ENCODE measurements around the gene MAPRE2. TPM values are rescaled to one million over a fixed set of nuclear protein-coding genes. Genes with fewer than 3 reads are reported as not detected.

MAPRE2 gene
- total RNA-seq, 1 experiment from 2014 or later: 31.4 TPM

- H3K9me3 Mint-ChIP-seq (ENCODE audit: low read depth, unreplicated experiment): peaks cover 2% of the 10 kb centered on the region
- TF ChIP-seq, protein P1, sequence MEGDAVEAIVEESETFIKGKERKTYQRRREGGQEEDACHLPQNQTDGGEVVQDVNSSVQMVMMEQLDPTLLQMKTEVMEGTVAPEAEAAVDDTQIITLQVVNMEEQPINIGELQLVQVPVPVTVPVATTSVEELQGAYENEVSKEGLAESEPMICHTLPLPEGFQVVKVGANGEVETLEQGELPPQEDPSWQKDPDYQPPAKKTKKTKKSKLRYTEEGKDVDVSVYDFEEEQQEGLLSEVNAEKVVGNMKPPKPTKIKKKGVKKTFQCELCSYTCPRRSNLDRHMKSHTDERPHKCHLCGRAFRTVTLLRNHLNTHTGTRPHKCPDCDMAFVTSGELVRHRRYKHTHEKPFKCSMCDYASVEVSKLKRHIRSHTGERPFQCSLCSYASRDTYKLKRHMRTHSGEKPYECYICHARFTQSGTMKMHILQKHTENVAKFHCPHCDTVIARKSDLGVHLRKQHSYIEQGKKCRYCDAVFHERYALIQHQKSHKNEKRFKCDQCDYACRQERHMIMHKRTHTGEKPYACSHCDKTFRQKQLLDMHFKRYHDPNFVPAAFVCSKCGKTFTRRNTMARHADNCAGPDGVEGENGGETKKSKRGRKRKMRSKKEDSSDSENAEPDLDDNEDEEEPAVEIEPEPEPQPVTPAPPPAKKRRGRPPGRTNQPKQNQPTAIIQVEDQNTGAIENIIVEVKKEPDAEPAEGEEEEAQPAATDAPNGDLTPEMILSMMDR (IDR thresholded peaks at IDR 0.05; ENCODE audit: unreplicated experiment): no peak
- H3K4me3 Mint-ChIP-seq (ENCODE audit: low read depth, unreplicated experiment): no peak overlapping the region
- peaks cover 11% of the 10 kb centered on the region for H3K4me1 Mint-ChIP-seq (ENCODE audit: low read depth, unreplicated experiment)
- H3K27me3 Mint-ChIP-seq (ENCODE audit: unreplicated experiment): no peaks in the 10 kb centered on the region
- intact Hi-C loops (cut with micrococcal nuclease; ENCODE audit: unreplicated experiment): no loop called here
- H3K36me3 Mint-ChIP-seq (ENCODE audit: insufficient read depth, unreplicated experiment): no peaks in the 10 kb centered on the region
- H3K27ac Mint-ChIP-seq (ENCODE audit: unreplicated experiment): no peak overlapping the region
- BruUV-seq (replicated peaks): no TSS peak
- no peak for DNase-seq
- CTCF ChIA-PET: no interaction called here
These were observed 8.9 kb downstream of the MAPRE2 start for GRCh38 chr18:35050028-35050546.

GRCh38 chr18:35050705-35051195, 9.5 kb downstream of the MAPRE2 start:
- DNase-seq: no peak
- no TSS peak for BruUV-seq (replicated peaks)
- Mint-ChIP-seq H3K27me3 (ENCODE audit: unreplicated experiment) (no peaks in the 10 kb centered on the region), H3K9me3 (ENCODE audit: low read depth, unreplicated experiment) (peaks cover 2% of the 10 kb centered on the region), H3K4me3 (ENCODE audit: low read depth, unreplicated experiment) (no peak overlapping the region), H3K36me3 (ENCODE audit: insufficient read depth, unreplicated experiment) (no peaks in the 10 kb centered on the region), H3K27ac (ENCODE audit: unreplicated experiment) (no peak overlapping the region), H3K4me1 (ENCODE audit: low read depth, unreplicated experiment) (peaks cover 11% of the 10 kb centered on the region)
- intact Hi-C loops (cut with micrococcal nuclease; ENCODE audit: unreplicated experiment): no loop called here
- TF ChIP-seq, protein P1 (IDR thresholded peaks at IDR 0.05; ENCODE audit: unreplicated experiment): no peak
- CTCF ChIA-PET: interaction anchor here (0.6 kb wide), 1 partner anchor 82 kb away, joined by 3 read pairs; no protein-coding TSS in a partner anchor

- intact Hi-C loops (cut with micrococcal nuclease; ENCODE audit: unreplicated experiment): no loop called here
- BruUV-seq (replicated peaks): no TSS peak
- H3K9me3 Mint-ChIP-seq (ENCODE audit: low read depth, unreplicated experiment): peaks cover 2% of the 10 kb centered on the region
These were observed 10.6 kb downstream of the MAPRE2 start for GRCh38 chr18:35051641-35052377.

GRCh38 chr18:35054401-35054800, 13.2 kb downstream of the MAPRE2 start:
- intact Hi-C loops (cut with micrococcal nuclease; ENCODE audit: unreplicated experiment): no loop called here
- TF ChIP-seq, protein P1 (IDR thresholded peaks at IDR 0.05; ENCODE audit: unreplicated experiment): no peak
- CTCF ChIA-PET: no interaction called here
- no peaks in the 10 kb centered on the region for H3K36me3 Mint-ChIP-seq (ENCODE audit: insufficient read depth, unreplicated experiment)
- H3K4me3 Mint-ChIP-seq (ENCODE audit: low read depth, unreplicated experiment): no peak overlapping the region
- H3K27me3 Mint-ChIP-seq (ENCODE audit: unreplicated experiment): no peaks in the 10 kb centered on the region
- no peak for DNase-seq
- H3K9me3 Mint-ChIP-seq (ENCODE audit: low read depth, unreplicated experiment): no peaks in the 10 kb centered on the region
- BruUV-seq (replicated peaks): no TSS peak
- H3K27ac Mint-ChIP-seq (ENCODE audit: unreplicated experiment): no peak overlapping the region
- peaks cover 5% of the 10 kb centered on the region for H3K4me1 Mint-ChIP-seq (ENCODE audit: low read depth, unreplicated experiment)

More at GRCh38 chr18:35051641-35052377, 10.6 kb downstream of the MAPRE2 start:
- TF ChIP-seq, protein P1 (IDR thresholded peaks at IDR 0.05; ENCODE audit: unreplicated experiment): no peak
- Mint-ChIP-seq H3K4me1 (ENCODE audit: low read depth, unreplicated experiment) (peaks cover 11% of the 10 kb centered on the region), H3K27me3 (ENCODE audit: unreplicated experiment) (no peaks in the 10 kb centered on the region), H3K4me3 (ENCODE audit: low read depth, unreplicated experiment) (no peak overlapping the region), H3K36me3 (ENCODE audit: insufficient read depth, unreplicated experiment) (no peaks in the 10 kb centered on the region), H3K27ac (ENCODE audit: unreplicated experiment) (no peak overlapping the region)
- CTCF ChIA-PET: interaction anchor here (0.6 kb wide), 1 partner anchor 83 kb away, joined by 3 read pairs; no protein-coding TSS in a partner anchor
- DNase-seq: no peak

Measured in Calu3 (cell line).